Activated CD8-positive, alpha-beta memory T cell treated with anti-CD3 and anti-CD28 coated beads, Interleukin-2, amount 50 U/mL, for 1 hour (primary cell): ENCODE measurements around the gene GFOD2.
"Not testable (repeated sequence)": the region's sequence is repeated elsewhere in the genome, so short reads cannot be mapped to it uniquely, and the experiment has no call there.

ENCODE experiments used
- DNase-seq: peaks from one replicate; pipeline ENCODE4 v3.0.0-alpha.2; 2020; ENCODE audit errors: extremely low read depth

Gene GFOD2

GRCh38 chr16:67704110-67704509 lies 15.0 kb downstream of the GFOD2 start:
- DNase-seq, result no peak

DNA sequence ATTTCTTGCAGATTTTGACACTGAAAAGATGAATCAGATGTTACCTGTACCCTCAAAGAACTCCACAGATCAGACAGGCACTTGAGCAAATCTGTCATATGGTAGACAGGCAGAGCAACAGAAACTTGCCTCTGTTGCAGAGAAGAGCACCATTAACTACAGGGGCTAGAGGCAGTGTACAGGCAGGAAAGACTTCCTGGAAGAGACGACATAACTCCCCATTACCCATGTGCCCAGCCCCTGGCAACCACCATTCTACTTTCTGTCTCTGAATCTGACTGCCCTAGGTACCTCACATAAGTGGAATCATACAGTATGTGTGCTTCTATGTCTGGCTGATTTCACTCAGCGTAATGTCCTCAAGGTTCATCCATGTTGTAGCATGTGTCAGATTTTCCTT lies 15.5 kb downstream of the GFOD2 start:
- DNase-seq, result no peak

DNA sequence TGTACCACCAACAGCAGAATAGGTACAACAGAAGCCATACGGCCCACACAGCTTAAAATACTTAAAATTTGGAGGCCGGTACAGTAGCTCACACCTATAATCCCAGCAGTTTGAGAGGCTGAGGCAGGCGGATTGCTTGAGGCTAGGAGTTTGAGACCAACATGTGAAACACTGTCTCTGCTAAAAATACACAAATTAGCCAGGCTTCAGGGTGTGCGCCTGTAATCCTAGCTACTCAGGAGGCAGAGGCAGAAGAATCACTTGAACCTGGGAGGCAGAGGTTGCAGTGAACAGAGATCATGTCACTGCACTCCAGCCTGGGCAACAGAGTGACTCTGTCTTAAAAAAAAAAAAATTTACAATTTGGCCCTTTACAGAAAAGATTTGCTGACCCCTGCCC lies 17.0 kb downstream of the GFOD2 start:
- DNase-seq, result no peak

GRCh38 chr16:67701420-67701819 lies 17.7 kb downstream of the GFOD2 start:
- no peak for DNase-seq

- DNase-seq, result no peak
These were observed 19.9 kb downstream of the GFOD2 start for GRCh38 chr16:67699265-67699664.

DNA sequence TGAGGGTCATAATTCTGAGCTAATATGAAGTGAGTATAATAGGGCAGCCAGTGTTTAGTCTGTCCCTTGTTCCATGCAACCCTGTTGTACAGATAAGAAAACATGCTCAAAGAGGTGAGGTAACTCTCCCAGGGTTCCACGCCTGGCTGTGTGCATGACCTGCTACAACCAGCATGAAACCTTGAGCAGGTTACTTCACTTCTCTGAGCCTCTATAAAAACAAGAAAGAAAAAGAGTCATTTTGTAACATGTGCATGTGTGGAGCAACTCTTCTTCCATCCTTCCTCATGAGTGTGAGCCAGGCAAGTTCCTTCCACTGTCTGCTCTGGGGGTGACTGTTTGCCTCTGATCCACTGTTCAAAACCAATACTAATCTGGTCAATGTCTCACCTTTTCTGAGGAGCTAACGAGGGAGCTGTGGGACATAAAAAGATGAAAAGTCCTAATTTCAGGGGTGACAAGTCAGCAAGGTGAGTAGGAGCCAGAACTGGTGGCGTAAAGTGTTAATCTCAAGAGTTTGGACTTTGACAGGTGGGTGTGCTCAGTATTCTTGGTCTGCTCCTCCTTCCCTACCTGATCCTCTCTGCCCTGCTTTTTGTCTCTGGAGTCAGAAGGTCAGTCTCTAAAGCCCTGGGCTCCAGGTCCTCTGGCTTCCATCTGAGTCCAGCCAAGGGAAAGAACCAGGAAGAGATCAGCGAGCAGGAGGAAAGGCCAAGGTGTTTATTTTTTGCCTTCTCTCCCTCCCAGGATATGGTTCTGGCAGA lies 21.5 kb downstream of the GFOD2 start:
- DNase-seq, result no peak

- no peak for DNase-seq
These were observed 24.5 kb downstream of the GFOD2 start for GRCh38 chr16:67694611-67695010.

DNA sequence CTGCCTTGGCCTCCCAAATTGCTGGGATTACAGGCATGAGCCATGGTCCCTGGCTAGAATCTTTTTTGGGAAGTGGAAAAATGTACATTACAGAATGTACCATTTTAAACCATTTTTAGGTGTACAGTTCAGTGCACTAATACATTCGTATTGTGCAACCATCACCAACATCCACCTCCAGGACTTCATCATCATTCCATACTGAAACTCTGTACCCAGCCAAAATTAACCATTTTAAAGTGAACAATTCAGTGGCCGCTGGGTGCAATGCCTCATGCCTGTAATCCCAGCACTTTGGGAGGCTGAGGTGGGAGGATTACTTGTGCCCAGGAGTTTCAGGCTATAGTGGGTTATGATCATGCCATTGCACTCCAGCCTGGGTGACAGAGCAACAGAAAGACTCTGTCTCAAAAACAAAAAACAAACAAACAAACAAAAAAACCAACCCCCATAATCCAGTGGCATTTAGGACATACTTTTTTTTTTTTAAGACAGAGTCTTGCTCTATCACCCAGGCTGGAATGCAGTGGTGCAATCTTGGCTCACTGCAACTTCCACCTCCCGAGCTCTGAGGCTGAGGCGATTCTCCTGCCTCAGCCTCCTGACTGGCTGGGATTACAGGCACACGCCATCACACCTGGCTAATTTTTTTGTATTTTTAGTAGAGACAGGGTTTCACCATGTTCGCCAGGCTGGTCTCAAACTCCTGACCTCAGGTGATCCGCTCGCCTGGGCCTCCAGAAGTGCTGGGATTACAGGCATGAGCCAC lies 25.4 kb downstream of the GFOD2 start:
- DNase-seq, result not testable (repeated sequence)

DNA sequence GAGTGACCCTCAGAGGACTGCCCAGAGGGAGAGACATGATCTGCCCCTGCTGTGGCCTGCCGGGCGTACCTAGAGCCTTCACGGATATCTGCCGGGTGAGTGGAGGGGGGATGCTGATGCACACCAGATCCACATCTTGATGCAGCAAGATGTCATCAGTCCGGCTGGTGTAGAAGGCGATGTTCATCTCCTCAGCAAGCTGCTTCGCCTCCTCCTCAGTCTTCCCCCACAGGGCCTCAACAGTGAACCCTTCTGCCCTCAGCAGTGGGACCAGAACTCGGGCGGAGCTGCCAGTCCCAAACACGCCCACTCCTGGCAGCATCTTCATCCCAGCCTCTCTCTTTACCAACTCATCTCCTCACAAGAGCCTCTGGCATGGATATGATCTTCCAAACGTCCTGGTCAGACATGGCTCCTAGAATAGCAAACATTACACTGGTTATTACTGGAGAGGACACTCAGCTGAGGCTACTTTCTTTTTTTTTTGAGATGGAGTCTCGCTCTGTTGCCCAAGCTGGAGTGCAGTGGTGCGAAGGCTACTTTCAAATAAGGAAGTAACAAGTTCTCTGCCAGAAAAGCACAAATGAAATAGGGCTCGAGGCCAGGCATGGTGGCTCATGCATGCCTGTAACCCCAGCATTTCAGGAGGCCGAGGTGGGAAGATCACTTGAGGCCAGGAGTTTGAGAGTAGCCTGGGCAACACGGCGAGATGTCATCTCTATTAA lies 33.6 kb downstream of the GFOD2 start:
- no peak for DNase-seq

DNA sequence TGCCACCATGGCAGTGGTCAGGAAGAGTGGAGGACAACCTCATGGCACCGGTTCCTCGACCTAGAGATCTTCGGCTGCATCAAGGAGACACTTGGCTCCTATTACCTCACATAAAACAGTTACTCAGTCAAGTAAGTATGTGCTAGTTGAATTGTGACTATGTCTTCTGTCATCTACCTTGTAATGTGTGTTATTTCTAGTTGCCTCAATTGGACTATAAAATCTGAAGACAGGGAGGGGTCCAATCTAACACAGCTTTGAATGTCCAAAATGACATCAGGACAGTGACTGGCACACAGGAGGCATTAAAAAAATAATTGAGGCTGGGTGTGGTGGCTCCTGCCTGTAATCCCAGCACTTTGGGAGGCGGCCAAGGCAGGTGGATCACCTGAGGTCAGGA lies 35.3 kb downstream of the GFOD2 start:
- no peak for DNase-seq

DNA sequence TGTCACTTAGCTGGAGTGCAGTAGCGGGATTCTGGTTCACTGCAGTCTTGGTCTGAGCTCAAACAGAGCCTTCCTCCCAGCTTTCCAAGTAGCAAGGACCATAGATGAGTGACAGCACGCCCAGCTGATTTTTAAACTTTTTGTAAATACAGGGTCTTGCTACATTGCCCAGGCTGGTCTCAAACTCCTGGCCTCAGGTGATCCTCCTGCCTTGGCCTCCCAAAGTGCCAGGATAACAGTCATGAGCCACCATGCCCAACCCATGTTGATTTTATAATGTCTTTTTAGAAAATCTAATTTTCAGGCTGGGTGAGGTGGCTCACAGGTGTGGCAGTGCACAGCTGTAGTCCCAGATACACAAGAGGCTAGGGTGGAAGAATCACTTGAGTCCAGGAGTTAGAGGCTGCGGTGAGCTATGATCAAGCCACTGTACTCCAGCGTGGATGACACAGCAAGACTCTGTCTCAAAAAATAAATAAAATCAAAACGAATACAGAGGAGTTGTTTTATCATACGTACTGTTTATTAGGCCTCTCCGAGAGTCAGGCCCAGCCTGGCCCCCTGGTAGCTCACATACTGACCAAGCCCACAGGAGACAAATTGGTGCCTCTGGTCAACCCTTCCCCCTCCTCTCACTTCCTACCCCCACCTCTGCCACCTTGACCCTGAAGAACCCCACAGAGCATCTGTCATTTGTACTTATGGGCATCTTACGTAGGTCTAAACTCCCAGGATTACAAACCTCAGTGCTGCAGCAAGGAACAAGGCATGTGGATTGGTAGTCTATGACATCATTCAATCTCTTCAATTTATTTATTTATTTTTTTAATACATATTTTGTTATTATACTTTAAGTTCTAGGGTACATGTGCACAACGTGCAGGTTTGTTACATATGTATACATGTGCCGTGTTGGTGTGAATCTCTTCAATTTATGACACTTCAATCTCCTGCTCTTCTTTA lies 38.9 kb downstream of the GFOD2 start:
- no peak for DNase-seq

- DNase-seq, result no peak
These were observed 40.6 kb downstream of the GFOD2 start for GRCh38 chr16:67678354-67679023.

DNA sequence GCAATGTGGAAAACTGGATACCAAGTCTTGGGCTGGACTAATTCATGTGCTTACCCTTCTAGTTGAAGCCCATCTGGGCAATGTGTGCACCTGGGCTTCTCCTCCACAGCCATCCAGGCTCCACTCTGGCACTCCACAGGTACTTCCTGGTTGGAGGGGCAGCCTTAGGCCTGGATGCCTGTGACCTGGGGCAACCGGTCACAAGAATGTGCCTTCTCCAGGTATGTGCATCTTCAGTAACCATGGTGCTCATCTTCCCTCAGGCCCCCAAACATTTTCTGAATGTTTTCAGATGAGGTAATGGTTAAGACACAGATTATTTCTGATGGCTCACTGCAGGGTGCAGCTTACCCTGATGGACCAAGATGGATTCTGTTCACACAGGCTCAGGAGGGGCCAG lies 41.4 kb downstream of the GFOD2 start:
- no peak for DNase-seq

- no peak for DNase-seq
These were observed 42.2 kb downstream of the GFOD2 start for GRCh38 chr16:67676939-67677338.

DNA sequence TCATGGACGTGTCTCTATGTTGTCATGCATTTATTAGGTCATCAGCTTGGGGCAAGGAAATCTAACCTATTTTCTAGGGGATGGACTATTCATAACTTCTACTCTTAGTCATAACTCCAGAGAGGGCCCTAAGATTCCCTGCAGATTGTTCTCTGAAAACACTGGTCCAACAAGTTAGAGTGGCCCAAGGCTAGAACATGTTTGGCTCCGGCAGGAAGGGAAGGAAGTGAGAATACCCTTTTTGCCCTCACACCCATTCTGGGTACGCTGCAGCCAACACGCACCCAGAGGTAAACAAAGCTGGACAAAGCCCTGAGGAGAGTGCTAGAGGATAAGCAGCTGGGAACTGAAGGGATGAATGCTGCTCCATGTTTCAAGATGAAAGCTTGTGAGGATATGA lies 42.6 kb downstream of the GFOD2 start:
- DNase-seq, result no peak

DNA sequence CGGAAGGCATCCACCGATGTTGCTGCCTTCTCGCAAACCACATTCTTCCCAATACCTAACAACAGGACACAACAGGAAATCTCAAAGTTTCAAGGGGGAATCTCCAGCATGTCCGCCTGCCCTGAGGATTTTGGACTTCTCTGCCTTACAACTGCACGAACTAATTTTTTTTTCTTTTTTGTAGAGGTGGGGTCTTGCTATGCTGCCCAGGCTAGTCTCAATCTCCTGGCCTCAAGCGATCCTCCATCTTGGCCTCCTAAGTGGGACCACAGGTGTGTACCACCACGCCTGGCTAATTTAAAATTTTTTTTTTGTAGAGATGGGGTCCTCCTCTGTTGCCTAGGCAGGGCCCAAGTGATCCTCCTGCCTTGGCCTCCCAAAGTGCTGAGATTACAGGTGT lies 43.1 kb downstream of the GFOD2 start:
- DNase-seq, result no peak

GRCh38 chr16:67675579-67675935 lies 43.6 kb downstream of the GFOD2 start:
- DNase-seq, result no peak

DNA sequence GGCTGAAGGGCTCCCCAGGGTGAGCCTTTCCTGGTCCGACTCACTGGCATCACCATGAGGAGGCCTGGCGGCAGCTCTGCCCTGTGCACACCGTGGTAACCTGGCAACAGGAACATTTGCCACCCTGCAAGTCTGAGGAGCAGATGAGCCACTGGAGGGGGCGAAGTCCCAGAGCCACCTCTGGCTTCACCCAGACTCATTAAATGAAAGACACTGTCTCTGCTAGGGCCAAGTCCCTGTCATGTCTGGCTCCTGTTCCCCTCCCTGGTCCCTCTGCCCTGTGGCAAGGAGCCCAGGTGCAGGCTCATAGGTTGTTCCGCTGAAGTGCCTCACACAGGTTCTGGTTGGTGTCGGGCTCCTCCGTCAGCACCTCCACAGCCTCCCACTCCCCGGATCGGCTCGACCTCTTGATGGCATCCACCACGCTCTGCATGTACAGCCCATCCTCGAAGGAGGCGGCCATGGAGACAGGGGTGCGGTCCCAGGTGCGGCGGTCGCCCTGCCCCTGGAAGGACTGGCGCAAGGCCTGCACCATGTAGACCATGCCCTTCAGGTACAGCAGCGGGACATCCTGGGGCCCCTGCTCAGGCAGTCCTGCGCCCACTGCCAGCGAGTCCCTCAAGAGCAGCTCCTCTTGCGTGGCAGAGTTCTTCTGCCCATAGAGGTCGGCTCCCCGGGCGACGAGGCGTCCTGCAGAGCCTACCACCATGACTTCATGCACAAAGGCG lies 44.1 kb downstream of the GFOD2 start:
- DNase-seq, result no peak

DNA sequence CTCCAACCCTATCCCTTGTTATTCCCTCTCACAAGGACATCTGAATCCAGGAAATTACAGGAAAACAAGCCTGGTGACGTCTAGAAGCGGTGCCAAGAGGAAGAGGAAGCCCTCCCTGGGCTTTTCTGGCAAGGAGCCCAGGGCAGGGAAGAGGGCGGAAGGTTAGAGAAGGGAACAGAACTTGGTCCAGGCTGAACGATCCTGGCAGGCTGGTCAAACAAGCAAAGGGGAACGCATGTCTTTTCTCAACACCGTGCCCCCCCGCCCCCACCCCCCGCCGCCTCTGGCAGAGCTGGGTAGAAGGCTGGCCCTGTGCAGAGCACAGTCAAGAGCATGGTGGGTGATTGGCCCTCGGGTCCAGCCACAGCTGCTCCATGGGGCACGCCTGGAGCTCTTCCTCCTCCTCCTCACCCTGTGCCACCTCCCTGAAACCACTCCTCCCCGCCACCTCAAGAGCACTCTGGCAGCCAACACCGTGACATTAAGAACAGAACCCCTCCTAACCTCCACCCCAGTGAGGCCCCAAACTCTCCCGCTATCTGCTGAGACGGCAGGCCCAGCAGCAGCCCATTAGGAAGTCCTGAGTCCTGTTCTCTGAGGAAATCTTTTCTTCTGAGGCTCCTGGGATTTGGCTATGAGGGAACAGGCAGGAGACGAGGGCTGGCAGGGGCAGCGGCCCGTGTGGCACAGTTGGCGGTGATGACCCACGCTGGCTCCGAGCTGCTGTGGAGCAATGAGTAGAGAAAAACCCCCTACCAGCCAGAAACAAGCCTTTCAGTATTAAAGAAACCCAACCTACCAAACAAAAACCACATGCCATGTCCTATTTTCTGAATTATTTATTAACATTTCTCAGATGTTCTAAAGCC lies 45.2 kb downstream of the GFOD2 start:
- no peak for DNase-seq
